GM23338 (cell line): Measurements from ENCODE around the gene CACNA2D2.

Experiments used
- POLR2AphosphoS5 ChIP-seq: IDR thresholded peaks from 2 replicates; pipeline ENCODE4 v1.6.1; 2016; ENCODE audit warnings: antibody characterized with exemption, low read depth
- STAT1 ChIP-seq: IDR thresholded peaks from one replicate; pipeline ENCODE4 v1.6.1; 2016; ENCODE audit warnings: antibody characterized with exemption; ENCODE audit not compliant: unreplicated experiment
- TF ChIP-seq, protein P1 (sequence below), 2 experiments: fragments of 200-600 bp in 1 of 2; sonication (generic) in 1 of 2; conservative IDR thresholded peaks; 2 replicates each; pipeline versions ENCODE4 v1.5.1 to v1.6.1; 2016 to 2017; ENCODE audit warnings: antibody characterized with exemption in 2 of 2, low read depth in 2 of 2, mild to moderate bottlenecking in 2 of 2, moderate library complexity in 1 of 2

DNA sequence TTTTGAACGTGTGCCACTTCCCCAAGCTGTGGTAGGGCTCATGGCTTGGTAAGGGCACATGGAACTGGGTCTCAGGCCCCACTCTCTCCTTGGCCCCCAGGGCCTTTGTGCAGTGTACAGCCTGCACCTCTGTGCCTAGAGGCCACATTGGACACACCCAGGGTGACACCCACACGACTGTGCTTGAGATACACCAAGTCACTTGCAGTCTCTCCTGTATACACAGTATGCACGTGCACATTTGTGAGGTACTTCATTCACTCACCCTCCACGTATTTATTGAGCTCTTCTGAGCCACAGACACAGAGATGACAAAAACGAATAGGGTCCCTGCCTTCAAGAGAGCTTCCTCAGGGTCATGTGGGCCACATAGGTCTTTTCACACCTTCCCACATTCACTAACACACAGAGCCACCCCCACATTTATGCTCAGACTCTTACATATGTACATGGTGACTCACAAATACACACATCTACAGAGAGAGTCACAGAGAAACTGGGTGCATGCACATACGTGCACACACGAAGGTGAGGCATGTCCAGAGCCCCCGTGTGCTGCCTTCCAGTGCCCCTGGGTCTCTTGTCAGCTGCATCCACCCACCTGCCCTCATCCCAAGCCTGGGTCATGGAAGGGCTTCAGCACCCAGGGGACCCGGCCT, 134.3 kb downstream of the CACNA2D2 start:
- TF ChIP-seq, protein P1, sequence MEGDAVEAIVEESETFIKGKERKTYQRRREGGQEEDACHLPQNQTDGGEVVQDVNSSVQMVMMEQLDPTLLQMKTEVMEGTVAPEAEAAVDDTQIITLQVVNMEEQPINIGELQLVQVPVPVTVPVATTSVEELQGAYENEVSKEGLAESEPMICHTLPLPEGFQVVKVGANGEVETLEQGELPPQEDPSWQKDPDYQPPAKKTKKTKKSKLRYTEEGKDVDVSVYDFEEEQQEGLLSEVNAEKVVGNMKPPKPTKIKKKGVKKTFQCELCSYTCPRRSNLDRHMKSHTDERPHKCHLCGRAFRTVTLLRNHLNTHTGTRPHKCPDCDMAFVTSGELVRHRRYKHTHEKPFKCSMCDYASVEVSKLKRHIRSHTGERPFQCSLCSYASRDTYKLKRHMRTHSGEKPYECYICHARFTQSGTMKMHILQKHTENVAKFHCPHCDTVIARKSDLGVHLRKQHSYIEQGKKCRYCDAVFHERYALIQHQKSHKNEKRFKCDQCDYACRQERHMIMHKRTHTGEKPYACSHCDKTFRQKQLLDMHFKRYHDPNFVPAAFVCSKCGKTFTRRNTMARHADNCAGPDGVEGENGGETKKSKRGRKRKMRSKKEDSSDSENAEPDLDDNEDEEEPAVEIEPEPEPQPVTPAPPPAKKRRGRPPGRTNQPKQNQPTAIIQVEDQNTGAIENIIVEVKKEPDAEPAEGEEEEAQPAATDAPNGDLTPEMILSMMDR (conservative IDR thresholded peaks at IDR 0.05; ENCODE audit: low read depth in 2 of 2), result no peak
- TF ChIP-seq POLR2AphosphoS5 (no peak), STAT1 (no peak)
